ENCODE results near the gene RIT2.

DNA sequence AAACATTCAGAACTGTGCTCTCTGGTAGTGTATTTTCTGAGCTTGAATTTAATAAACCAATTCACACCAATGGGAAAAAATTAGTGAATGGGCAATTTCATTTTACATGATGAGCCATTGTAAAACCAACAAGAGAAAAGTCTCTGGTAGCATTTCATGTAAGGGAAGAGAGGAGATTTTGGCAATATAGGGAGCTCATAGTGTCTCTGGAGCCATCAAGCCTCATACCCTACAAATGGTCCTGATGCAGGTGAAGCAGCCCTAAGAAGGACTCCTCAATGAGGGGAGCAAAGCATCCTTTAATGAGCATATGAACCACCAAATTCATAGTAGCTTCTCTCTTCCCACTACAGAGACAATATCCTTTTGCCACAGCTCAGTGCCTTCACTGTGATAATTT is 373.0 kb downstream of the RIT2 start:
- TF ChIP-seq, protein P1, sequence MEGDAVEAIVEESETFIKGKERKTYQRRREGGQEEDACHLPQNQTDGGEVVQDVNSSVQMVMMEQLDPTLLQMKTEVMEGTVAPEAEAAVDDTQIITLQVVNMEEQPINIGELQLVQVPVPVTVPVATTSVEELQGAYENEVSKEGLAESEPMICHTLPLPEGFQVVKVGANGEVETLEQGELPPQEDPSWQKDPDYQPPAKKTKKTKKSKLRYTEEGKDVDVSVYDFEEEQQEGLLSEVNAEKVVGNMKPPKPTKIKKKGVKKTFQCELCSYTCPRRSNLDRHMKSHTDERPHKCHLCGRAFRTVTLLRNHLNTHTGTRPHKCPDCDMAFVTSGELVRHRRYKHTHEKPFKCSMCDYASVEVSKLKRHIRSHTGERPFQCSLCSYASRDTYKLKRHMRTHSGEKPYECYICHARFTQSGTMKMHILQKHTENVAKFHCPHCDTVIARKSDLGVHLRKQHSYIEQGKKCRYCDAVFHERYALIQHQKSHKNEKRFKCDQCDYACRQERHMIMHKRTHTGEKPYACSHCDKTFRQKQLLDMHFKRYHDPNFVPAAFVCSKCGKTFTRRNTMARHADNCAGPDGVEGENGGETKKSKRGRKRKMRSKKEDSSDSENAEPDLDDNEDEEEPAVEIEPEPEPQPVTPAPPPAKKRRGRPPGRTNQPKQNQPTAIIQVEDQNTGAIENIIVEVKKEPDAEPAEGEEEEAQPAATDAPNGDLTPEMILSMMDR (IDR thresholded peaks at IDR 0.05), result no peak
- TF ChIP-seq POLR2A (IDR thresholded peaks at IDR 0.05), result no peak
